Measurements from ENCODE around the gene CNTNAP3B. TPM values are rescaled to one million over a fixed set of nuclear protein-coding genes. Genes with fewer than 3 reads are reported as not detected.
"Not testable (repeated sequence)": the region's sequence is repeated elsewhere in the genome, so short reads cannot be mapped to it uniquely, and the experiment has no call there.

CNTNAP3B gene
- total RNA-seq, 1 experiment from 2014 or later: 8.4 TPM

DNA sequence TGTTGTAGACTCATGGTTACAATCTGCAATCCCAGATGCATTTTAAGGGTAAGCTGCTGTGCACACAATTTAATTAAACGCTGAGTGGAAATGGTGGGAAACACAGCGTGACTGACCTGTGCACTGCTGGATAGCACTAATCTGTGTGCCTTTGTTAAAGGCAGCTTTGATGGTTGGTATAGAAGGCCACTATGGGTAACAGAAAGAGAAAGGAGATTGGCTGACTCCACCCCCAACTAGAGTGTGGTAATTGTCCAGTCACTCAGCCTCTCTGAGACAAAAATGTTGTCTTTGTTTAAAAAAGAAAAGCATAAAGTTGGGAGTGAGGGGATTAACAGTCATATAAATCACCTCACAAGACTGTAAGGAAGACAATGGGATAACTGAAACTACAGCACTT is 48.9 kb downstream of the CNTNAP3B start:
- DNase-seq (ENCODE audit: unreplicated experiment); BruUV-seq (replicated peaks); H3K9me3 Mint-ChIP-seq (ENCODE audit: unreplicated experiment); intact Hi-C loops (cut with micrococcal nuclease); H3K4me3 Mint-ChIP-seq (ENCODE audit: unreplicated experiment); H3K27ac Mint-ChIP-seq (ENCODE audit: low read depth, unreplicated experiment); H3K4me1 Mint-ChIP-seq (ENCODE audit: insufficient read depth, unreplicated experiment); CTCF ChIA-PET; H3K27me3 Mint-ChIP-seq (ENCODE audit: insufficient read depth, unreplicated experiment); POLR2A ChIA-PET; H3K36me3 Mint-ChIP-seq (ENCODE audit: insufficient read depth, unreplicated experiment): not testable (repeated sequence)

DNA sequence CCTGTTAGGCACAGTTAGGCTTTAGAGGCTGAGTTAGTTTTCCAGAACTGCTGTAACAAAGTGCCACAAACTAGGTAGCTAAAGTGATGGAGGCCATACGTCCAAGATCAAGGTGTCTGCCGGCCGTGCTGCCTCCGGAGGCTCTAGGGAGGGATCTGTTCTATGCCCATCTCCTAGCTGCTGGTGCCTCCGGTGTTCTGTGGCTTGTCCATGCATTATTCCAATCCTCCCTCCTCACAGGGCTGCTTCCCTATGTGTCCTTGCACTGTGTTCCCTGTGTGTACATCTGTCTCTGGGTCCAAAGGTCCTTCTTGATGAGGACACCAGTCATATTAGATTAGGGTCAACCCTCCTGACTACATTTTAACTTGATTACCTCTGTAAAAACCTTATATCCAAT is 54.4 kb downstream of the CNTNAP3B start:
- H3K9me3 Mint-ChIP-seq (ENCODE audit: unreplicated experiment); intact Hi-C loops (cut with micrococcal nuclease); CTCF ChIA-PET; BruUV-seq (replicated peaks); H3K36me3 Mint-ChIP-seq (ENCODE audit: insufficient read depth, unreplicated experiment); H3K4me3 Mint-ChIP-seq (ENCODE audit: unreplicated experiment); H3K27ac Mint-ChIP-seq (ENCODE audit: low read depth, unreplicated experiment); POLR2A ChIA-PET; DNase-seq (ENCODE audit: unreplicated experiment); H3K4me1 Mint-ChIP-seq (ENCODE audit: insufficient read depth, unreplicated experiment); H3K27me3 Mint-ChIP-seq (ENCODE audit: insufficient read depth, unreplicated experiment): not testable (repeated sequence)

DNA sequence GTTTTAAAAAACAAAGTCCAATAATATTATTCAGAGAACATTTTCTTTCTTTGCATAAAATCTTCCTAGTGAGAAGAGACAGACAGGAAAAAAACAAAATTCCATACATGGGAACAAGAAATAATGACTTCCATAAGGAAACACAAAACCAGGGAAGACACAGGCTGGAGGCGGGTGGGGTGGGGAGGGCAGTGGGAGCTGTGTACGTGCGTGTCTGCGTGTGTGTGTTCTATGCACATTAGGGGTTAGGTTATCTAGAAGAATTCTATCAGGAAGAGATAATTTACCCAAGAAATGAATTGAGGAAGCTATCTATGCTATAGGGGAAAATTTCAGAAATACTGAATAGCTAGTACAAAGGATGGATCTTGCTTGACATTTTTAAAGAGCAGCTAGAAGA is 58.2 kb downstream of the CNTNAP3B start:
- H3K36me3 Mint-ChIP-seq (ENCODE audit: insufficient read depth, unreplicated experiment); H3K4me3 Mint-ChIP-seq (ENCODE audit: unreplicated experiment); H3K9me3 Mint-ChIP-seq (ENCODE audit: unreplicated experiment); CTCF ChIA-PET; POLR2A ChIA-PET; H3K27ac Mint-ChIP-seq (ENCODE audit: low read depth, unreplicated experiment); H3K4me1 Mint-ChIP-seq (ENCODE audit: insufficient read depth, unreplicated experiment); intact Hi-C loops (cut with micrococcal nuclease); H3K27me3 Mint-ChIP-seq (ENCODE audit: insufficient read depth, unreplicated experiment); DNase-seq (ENCODE audit: unreplicated experiment); BruUV-seq (replicated peaks): not testable (repeated sequence)

- not testable (repeated sequence) for H3K9me3 Mint-ChIP-seq (ENCODE audit: unreplicated experiment); H3K27ac Mint-ChIP-seq (ENCODE audit: low read depth, unreplicated experiment)
Observed at GRCh38 chr9:42070035-42070799, 59.0 kb downstream of the CNTNAP3B start.

GRCh38 chr9:42053874-42054273 is 75.4 kb downstream of the CNTNAP3B start:
- H3K9me3 Mint-ChIP-seq (ENCODE audit: unreplicated experiment); H3K27me3 Mint-ChIP-seq (ENCODE audit: insufficient read depth, unreplicated experiment); intact Hi-C loops (cut with micrococcal nuclease); DNase-seq (ENCODE audit: unreplicated experiment); H3K4me1 Mint-ChIP-seq (ENCODE audit: insufficient read depth, unreplicated experiment); H3K4me3 Mint-ChIP-seq (ENCODE audit: unreplicated experiment); BruUV-seq (replicated peaks); H3K36me3 Mint-ChIP-seq (ENCODE audit: insufficient read depth, unreplicated experiment); POLR2A ChIA-PET; CTCF ChIA-PET; H3K27ac Mint-ChIP-seq (ENCODE audit: low read depth, unreplicated experiment): not testable (repeated sequence)

More at GRCh38 chr9:42070035-42070799, 59.0 kb downstream of the CNTNAP3B start:
- intact Hi-C loops (cut with micrococcal nuclease); H3K4me3 Mint-ChIP-seq (ENCODE audit: unreplicated experiment); H3K27me3 Mint-ChIP-seq (ENCODE audit: insufficient read depth, unreplicated experiment); H3K4me1 Mint-ChIP-seq (ENCODE audit: insufficient read depth, unreplicated experiment); H3K36me3 Mint-ChIP-seq (ENCODE audit: insufficient read depth, unreplicated experiment); DNase-seq (ENCODE audit: unreplicated experiment); BruUV-seq (replicated peaks); CTCF ChIA-PET; POLR2A ChIA-PET: not testable (repeated sequence)

DNA sequence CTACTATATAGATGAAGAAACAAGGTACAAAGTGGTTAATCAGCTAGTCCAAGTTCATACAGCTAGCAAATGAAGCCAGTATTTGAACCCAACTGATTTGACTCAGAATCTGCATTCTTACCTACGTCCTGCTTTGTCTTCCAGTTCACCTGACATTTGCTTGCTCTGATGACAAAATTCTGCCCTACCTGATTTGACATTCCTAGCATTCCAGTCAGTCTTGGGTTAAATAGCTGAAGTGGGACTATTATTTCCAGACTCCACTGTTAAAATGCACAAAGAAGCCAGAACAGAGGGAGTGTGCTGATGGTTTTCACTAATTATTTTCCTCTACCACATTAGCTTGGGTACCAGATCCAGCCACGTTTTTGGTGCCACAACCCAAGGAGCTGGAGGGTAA is 78.5 kb downstream of the CNTNAP3B start:
- H3K27me3 Mint-ChIP-seq (ENCODE audit: insufficient read depth, unreplicated experiment); CTCF ChIA-PET: not testable (repeated sequence)

DNA sequence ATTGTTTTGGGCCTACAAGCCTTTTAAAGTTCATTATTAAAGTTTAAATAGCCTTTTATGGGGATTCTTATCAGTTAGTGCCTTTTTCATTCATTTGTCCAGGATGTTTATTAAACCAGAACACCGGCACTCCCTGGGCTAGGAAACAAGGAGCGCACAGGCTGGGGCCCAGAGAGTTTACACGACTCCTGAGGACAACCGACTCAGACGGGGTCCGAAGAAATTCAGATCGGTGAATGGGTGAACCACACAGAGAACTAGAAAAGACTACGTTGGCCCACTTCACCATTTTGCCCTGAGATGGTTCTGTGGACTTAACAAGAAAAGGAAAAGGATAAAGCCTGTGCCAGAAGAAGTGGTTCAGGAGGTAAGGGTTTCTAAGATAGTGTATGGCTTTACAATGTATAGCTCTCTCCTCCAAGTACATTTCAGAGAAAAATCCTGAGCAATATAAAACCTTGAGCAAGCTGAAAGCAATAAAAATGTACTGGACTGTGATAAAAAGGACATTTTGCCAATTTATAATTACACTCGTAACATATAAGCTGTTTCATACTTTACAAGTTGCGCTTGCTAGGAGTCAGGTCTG is 84.7 kb downstream of the CNTNAP3B start:
- BruUV-seq (replicated peaks); H3K9me3 Mint-ChIP-seq (ENCODE audit: unreplicated experiment); H3K27ac Mint-ChIP-seq (ENCODE audit: low read depth, unreplicated experiment); intact Hi-C loops (cut with micrococcal nuclease); CTCF ChIA-PET; H3K27me3 Mint-ChIP-seq (ENCODE audit: insufficient read depth, unreplicated experiment); H3K4me3 Mint-ChIP-seq (ENCODE audit: unreplicated experiment); DNase-seq (ENCODE audit: unreplicated experiment); POLR2A ChIA-PET; H3K4me1 Mint-ChIP-seq (ENCODE audit: insufficient read depth, unreplicated experiment); H3K36me3 Mint-ChIP-seq (ENCODE audit: insufficient read depth, unreplicated experiment): not testable (repeated sequence)

More for the DNA sequence above, 78.5 kb downstream of the CNTNAP3B start:
- H3K4me1 Mint-ChIP-seq (ENCODE audit: insufficient read depth, unreplicated experiment); H3K27ac Mint-ChIP-seq (ENCODE audit: low read depth, unreplicated experiment); DNase-seq (ENCODE audit: unreplicated experiment); H3K4me3 Mint-ChIP-seq (ENCODE audit: unreplicated experiment); H3K9me3 Mint-ChIP-seq (ENCODE audit: unreplicated experiment); BruUV-seq (replicated peaks); intact Hi-C loops (cut with micrococcal nuclease); H3K36me3 Mint-ChIP-seq (ENCODE audit: insufficient read depth, unreplicated experiment); POLR2A ChIA-PET: not testable (repeated sequence)

GRCh38 chr9:42033541-42033940 is 95.7 kb downstream of the CNTNAP3B start:
- intact Hi-C loops (cut with micrococcal nuclease); H3K9me3 Mint-ChIP-seq (ENCODE audit: unreplicated experiment); H3K36me3 Mint-ChIP-seq (ENCODE audit: insufficient read depth, unreplicated experiment); H3K27me3 Mint-ChIP-seq (ENCODE audit: insufficient read depth, unreplicated experiment); H3K27ac Mint-ChIP-seq (ENCODE audit: low read depth, unreplicated experiment); DNase-seq (ENCODE audit: unreplicated experiment); BruUV-seq (replicated peaks); H3K4me3 Mint-ChIP-seq (ENCODE audit: unreplicated experiment); POLR2A ChIA-PET; H3K4me1 Mint-ChIP-seq (ENCODE audit: insufficient read depth, unreplicated experiment); CTCF ChIA-PET: not testable (repeated sequence)

- POLR2A ChIA-PET; H3K27ac Mint-ChIP-seq (ENCODE audit: low read depth, unreplicated experiment); H3K36me3 Mint-ChIP-seq (ENCODE audit: insufficient read depth, unreplicated experiment); H3K4me1 Mint-ChIP-seq (ENCODE audit: insufficient read depth, unreplicated experiment); H3K27me3 Mint-ChIP-seq (ENCODE audit: insufficient read depth, unreplicated experiment); H3K9me3 Mint-ChIP-seq (ENCODE audit: unreplicated experiment); DNase-seq (ENCODE audit: unreplicated experiment); CTCF ChIA-PET; intact Hi-C loops (cut with micrococcal nuclease); BruUV-seq (replicated peaks); H3K4me3 Mint-ChIP-seq (ENCODE audit: unreplicated experiment): not testable (repeated sequence)
Observed at GRCh38 chr9:42020639-42021038, 108.6 kb downstream of the CNTNAP3B start.
